PC-9 (cell line): ENCODE data around the gene MYO1F. TPM values are rescaled to one million over a fixed set of nuclear protein-coding genes. Genes with fewer than 3 reads are reported as not detected.

Experiments
- BruUV-seq: library from RNA; stranded (reverse); fragments of 400-500 nt; replicated peaks from 2 replicates; lab custom pipeline; 2021; lab: Mats Ljungman, UMichigan
- CTCF ChIA-PET: fragments of 300-600 bp; sonication (Branson Sonifier 250); formaldehyde crosslinking; loops from one replicate; lab custom pipeline; 2022; ENCODE audit warnings: antibody characterized with exemption; lab: Charles Lee
- POLR2A ChIA-PET: fragments of 300-600 bp; sonication (Branson Sonifier 250); formaldehyde crosslinking; loops from one replicate; lab custom pipeline; 2022; ENCODE audit warnings: antibody characterized with exemption; ENCODE audit not compliant: unreplicated experiment; lab: Charles Lee
- DNase-seq, 2 experiments: peaks; one replicate each; pipeline versions ENCODE4 v3.0.0 to v3.0.0-alpha.2; 2015 to 2022; ENCODE audit warnings: mixed read lengths in 1 of 2
- H2AFZ ChIP-seq: fragments of 200-600 bp; sonication (generic); 2 replicates; pipeline ENCODE4 v1.8.1; 2017; ENCODE audit warnings: antibody characterized with exemption
- H3F3A ChIP-seq: fragments of 200-600 bp; sonication (generic); 2 replicates; pipeline ENCODE4 v1.8.1; 2017; ENCODE audit warnings: antibody characterized with exemption, mild to moderate bottlenecking, low read depth; ENCODE audit not compliant: insufficient read depth
- H3K27ac ChIP-seq: fragments of 200-600 bp; sonication (generic); 2 replicates; pipeline ENCODE4 v1.6.1; 2016; ENCODE audit warnings: mixed run types
- H3K27me3 ChIP-seq: fragments of 200-600 bp; sonication (generic); 2 replicates; pipeline ENCODE4 v1.6.1; 2016; ENCODE audit warnings: low read depth, mixed run types; ENCODE audit not compliant: insufficient read depth
- H3K36me3 ChIP-seq: fragments of 200-600 bp; sonication (generic); 2 replicates; pipeline ENCODE4 v1.6.1; 2016; ENCODE audit warnings: low read depth, mixed run types
- H3K4me1 ChIP-seq: fragments of 200-600 bp; sonication (generic); replicated peaks from 2 replicates; pipeline ENCODE4 v1.6.1; 2016; ENCODE audit warnings: mixed run types; ENCODE audit not compliant: insufficient read depth
- H3K4me2 ChIP-seq: fragments of 200-600 bp; sonication (generic); 2 replicates; pipeline ENCODE4 v1.6.1; 2017; ENCODE audit warnings: mixed run types
- H3K4me3 ChIP-seq: fragments of 200-600 bp; sonication (generic); 2 replicates; pipeline ENCODE4 v1.6.1; 2016; ENCODE audit warnings: mixed run types
- H3K79me2 ChIP-seq: fragments of 200-600 bp; sonication (generic); 2 replicates; pipeline ENCODE4 v1.6.1; 2017; ENCODE audit warnings: low read depth, mixed run types
- H3K9me2 ChIP-seq: fragments of 200-600 bp; sonication (generic); 2 replicates; pipeline ENCODE4 v1.8.1; 2017; ENCODE audit warnings: mild to moderate bottlenecking; ENCODE audit not compliant: insufficient read depth
- H3K9me3 ChIP-seq: fragments of 200-600 bp; sonication (generic); 2 replicates; pipeline ENCODE4 v1.8.1; 2016; ENCODE audit warnings: low read depth; ENCODE audit not compliant: insufficient read depth
- H4K20me1 ChIP-seq: fragments of 200-600 bp; sonication (generic); 2 replicates; pipeline ENCODE4 v1.8.1; 2017; ENCODE audit not compliant: insufficient read depth
- EZH2 ChIP-seq: fragments of 200-600 bp; sonication (generic); IDR thresholded peaks from 2 replicates; pipeline ENCODE4 v1.8.0; 2017; ENCODE audit warnings: antibody characterized with exemption, low read depth
- intact Hi-C: fragments of 100-400 bp; cut with micrococcal nuclease; formaldehyde crosslinking; loops from one replicate; pipeline ENCODE4 v1.10.0; 2022; ENCODE audit not compliant: unreplicated experiment
- total RNA-seq: library from RNA; stranded (reverse); gene quantifications from 2 replicates; pipeline ENCODE4 v1.2.3, GENCODE V29; 2021
- TF ChIP-seq, protein P1 (sequence below): fragments of 200-600 bp; sonication (generic); conservative IDR thresholded peaks from 2 replicates; pipeline ENCODE4 v1.6.1; 2017; ENCODE audit warnings: mixed run types, antibody characterized with exemption, mild to moderate bottlenecking, moderate library complexity

Gene MYO1F
- total RNA-seq, 1 experiment from 2014 or later: 1.3 TPM

DNA sequence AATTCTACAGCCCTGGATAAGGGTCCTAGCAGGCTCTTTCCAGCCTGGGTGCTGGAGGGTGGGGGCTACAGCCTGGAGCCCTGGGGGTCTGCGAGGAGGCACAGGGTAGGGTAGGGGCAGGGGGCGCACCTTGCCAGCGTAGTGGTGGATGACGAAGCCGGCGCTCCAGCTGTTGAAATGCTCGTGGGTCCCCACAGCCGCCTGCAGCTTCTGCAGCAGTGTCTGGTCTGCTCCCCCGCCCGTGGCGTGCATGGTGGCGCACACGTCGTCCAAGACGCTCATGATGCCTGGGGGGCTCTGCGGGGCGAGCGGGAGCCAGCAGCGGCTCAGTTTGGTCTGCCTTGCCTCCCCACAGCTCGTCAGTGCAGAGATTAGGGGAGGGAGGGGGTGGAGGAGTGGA lies 33.1 kb downstream of the MYO1F start:
- H3K79me2 ChIP-seq: no peaks in the 10 kb centered on the region
- BruUV-seq: no TSS peak
- no peak overlapping the region for H3K4me2 ChIP-seq
- DNase-seq: no peak
- no peak overlapping the region for H2AFZ ChIP-seq
- 0 out of 2 replicates have a peak, but pooled peaks cover 5% of the 10 kb centered on the region for H3F3A ChIP-seq
- POLR2A ChIA-PET: no interaction called here
- no peak for TF ChIP-seq EZH2
- TF ChIP-seq, protein P1, sequence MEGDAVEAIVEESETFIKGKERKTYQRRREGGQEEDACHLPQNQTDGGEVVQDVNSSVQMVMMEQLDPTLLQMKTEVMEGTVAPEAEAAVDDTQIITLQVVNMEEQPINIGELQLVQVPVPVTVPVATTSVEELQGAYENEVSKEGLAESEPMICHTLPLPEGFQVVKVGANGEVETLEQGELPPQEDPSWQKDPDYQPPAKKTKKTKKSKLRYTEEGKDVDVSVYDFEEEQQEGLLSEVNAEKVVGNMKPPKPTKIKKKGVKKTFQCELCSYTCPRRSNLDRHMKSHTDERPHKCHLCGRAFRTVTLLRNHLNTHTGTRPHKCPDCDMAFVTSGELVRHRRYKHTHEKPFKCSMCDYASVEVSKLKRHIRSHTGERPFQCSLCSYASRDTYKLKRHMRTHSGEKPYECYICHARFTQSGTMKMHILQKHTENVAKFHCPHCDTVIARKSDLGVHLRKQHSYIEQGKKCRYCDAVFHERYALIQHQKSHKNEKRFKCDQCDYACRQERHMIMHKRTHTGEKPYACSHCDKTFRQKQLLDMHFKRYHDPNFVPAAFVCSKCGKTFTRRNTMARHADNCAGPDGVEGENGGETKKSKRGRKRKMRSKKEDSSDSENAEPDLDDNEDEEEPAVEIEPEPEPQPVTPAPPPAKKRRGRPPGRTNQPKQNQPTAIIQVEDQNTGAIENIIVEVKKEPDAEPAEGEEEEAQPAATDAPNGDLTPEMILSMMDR: no peak
- H3K9me3 ChIP-seq: no peaks in the 10 kb centered on the region
- H3K4me3 ChIP-seq: no peak overlapping the region
- no peaks in the 10 kb centered on the region for H3K9me2 ChIP-seq
- H3K27me3 ChIP-seq: no peaks in the 10 kb centered on the region
- CTCF ChIA-PET: no interaction called here
- H3K27ac ChIP-seq: no peak overlapping the region
- H3K36me3 ChIP-seq: no peaks in the 10 kb centered on the region
- no peaks in the 10 kb centered on the region for H3K4me1 ChIP-seq
- no peaks in the 10 kb centered on the region for H4K20me1 ChIP-seq
- intact Hi-C loops: no loop called here

GRCh38 chr19:8539621-8540149 lies 37.6 kb downstream of the MYO1F start:
- Histone ChIP-seq H3K27me3 (no peaks in the 10 kb centered on the region), H4K20me1 (no peaks in the 10 kb centered on the region), H3K9me3 (no peaks in the 10 kb centered on the region), H3K4me1 (no peaks in the 10 kb centered on the region), H3K27ac (no peak overlapping the region), H3K9me2 (no peaks in the 10 kb centered on the region), H3K79me2 (no peaks in the 10 kb centered on the region), H3K4me3 (no peak overlapping the region), H3K36me3 (no peaks in the 10 kb centered on the region), H3K4me2 (no peak overlapping the region), H2AFZ (no peak overlapping the region), H3F3A (no peaks in the 10 kb centered on the region; the same call in 1 of the 2 replicates)
- BruUV-seq: no TSS peak
- POLR2A ChIA-PET: interaction anchor here (0.6 kb wide), 1 partner anchor 13 kb away, joined by 3 read pairs; no protein-coding TSS in a partner anchor
- CTCF ChIA-PET: no interaction called here
- TF ChIP-seq, protein P1: no peak
- no peak for TF ChIP-seq EZH2
- no peak for DNase-seq
- intact Hi-C loops: no loop called here

- Histone ChIP-seq H3K4me2 (no peak overlapping the region), H2AFZ (no peak overlapping the region), H3K27me3 (no peaks in the 10 kb centered on the region), H3K9me3 (no peaks in the 10 kb centered on the region), H3K79me2 (no peaks in the 10 kb centered on the region), H3K27ac (no peak overlapping the region), H3K9me2 (no peaks in the 10 kb centered on the region), H3K4me3 (no peak overlapping the region), H3F3A (no peaks in the 10 kb centered on the region; the same call in 1 of the 2 replicates), H3K36me3 (no peaks in the 10 kb centered on the region), H4K20me1 (no peaks in the 10 kb centered on the region), H3K4me1 (no peaks in the 10 kb centered on the region)
- intact Hi-C loops: no loop called here
- DNase-seq: no peak
- ChIA-PET POLR2A (interaction anchor here (0.5 kb wide), 1 partner anchor 529 kb away, joined by 6 read pairs; no protein-coding TSS in a partner anchor), CTCF (no interaction called here)
- no TSS peak for BruUV-seq
- no peak for TF ChIP-seq EZH2
- TF ChIP-seq, protein P1: no peak
These were observed 40.1 kb downstream of the MYO1F start for GRCh38 chr19:8537099-8537498.
